Stimulated activated CD8-positive, alpha-beta memory T cell treated with anti-CD3 and anti-CD28 coated beads, Interleukin-15, amount 100 ng/mL, for 4 hours (primary cell): ENCODE results near the gene CARS1.

Source experiments
- DNase-seq, 2 donors: peaks; one replicate each; pipeline ENCODE4 v3.0.0-alpha.2; 2020; ENCODE audit warnings: low read depth in 2 of 2

CARS1 gene

DNA sequence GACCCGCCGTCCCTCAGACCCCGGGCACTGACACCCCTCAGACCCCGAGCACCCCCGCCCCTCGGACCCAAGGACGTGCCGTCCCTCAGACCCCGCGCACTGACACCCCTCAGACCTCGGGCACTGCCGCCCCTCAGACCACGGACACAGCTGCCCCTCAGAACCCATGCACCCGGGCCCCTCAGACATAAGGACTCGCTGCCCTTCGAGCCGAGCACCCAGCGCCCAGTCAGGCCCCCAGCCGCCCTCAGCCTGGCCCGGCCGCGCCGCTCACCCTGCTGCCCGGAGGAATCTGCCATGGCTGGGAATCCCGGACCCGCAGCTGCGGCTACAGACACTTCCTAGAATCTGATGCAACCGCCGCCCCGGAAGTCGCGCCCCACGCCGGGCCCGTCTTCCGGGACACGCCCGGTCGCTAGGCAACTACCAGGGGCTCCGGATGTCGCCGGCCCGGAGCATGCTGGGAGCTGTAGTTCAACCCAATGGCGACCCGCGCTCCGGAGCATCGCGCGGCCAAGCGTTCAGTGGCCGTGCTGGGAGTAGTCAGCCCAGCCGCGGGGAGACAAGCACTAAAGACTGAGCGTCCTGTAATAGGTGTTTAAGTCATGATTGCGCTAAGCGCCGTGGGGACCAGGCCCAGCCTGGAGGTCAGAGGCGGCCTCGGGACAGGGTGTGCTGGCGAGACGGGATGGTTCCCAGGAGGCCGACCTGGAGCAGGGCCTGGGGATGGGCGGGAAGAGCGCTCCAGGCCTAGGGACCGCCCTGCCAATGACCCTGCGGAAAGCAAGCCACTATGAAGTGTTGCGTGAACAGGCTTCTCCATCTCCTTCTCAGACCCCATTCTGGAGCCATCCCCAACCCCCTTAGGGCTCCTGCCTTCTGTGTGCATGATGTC is at the start of gene CARS1:
Gene CARS1 (minus strand): TSS at position 355 of the 895 bp plus-strand sequence. CDS start 56 bp downstream, at position 299.
- peak; percentile 85 to 87 for DNase-seq

DNA sequence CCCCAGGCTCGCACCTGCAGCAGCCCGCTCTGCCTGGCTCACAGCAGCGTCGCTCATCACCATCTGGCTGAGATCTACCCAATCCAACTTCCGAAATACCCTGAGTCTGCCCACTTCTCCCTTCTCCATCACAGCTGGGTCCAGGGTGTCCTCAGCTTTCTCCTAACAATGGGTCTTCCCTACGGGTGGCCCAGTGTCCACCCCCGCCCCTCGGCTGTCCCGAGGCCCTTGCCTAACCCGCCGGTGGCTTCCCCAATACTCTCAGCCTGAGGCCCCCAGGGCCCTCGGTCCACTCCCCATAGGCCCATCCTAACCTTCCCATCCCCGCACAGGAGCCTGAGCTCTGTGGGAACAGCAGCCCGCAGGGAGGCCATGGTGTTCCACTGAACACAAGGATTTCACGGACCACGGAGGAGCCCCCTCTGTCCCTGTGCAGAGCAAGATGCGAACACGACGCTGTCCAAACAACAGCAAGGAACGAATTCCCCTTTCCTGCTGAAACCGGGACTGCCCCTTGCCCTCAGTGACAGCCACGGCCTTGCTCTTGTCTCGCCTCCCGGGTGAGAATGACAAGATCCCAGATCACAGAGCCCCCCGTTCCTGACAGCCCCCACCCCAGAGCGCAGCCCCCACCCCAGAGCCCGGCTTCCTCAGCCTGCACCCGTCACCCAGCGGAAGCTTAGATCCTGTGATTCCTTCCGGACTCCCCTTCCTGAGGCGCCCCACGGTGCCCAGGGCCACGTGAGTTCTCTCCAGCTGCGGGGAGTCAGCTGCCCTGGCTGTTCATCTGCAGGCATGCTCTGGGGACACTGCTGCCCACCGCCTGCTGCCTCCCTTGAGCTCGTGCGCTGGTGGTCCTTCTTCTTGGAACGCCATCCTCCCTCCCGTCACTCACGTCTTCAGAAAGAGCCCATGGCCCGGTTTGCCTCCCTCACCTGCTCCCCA is 48.8 kb upstream of the CARS1 start:
- DNase-seq = no peak

DNA sequence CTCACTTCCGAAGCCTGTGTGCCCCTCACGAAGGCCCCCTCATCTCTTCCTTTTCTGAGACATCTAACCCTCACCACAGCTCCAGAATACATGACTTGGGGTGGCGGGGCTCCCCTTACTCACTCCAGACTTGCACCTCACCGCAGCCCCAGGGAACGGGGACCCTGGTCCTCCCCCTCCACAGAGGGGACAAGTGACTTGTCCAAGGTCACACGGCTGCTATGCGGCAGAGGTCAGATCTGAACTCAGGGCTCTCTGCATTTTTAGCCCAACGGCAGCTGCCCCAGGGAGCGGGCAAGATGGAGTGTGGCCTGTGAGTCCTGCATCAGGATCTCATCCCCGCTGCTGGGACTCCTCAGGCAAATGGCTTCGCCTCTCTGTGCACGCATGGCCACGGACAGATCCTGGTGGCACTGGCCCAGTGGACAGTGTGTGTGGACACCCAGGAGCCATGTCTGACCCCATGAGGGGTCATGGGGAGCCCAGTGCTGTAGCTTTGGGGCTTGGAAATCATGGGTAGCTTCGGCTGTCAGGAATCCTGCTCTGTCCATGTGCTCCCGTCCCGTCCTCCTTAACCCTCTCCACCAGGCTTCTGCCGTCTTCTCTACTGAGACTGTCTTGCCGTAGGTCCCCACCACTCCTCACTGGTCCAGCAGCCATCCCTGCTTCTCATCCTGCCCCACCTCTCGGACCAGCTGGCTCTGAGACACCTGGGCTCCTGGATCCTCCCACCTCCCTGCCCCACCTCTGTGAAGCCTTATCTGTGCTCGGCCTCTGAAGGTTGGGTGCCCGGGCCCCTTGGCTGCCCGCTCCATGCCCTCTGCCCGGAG is 48.0 kb upstream of the CARS1 start:
- no peak for DNase-seq

DNA sequence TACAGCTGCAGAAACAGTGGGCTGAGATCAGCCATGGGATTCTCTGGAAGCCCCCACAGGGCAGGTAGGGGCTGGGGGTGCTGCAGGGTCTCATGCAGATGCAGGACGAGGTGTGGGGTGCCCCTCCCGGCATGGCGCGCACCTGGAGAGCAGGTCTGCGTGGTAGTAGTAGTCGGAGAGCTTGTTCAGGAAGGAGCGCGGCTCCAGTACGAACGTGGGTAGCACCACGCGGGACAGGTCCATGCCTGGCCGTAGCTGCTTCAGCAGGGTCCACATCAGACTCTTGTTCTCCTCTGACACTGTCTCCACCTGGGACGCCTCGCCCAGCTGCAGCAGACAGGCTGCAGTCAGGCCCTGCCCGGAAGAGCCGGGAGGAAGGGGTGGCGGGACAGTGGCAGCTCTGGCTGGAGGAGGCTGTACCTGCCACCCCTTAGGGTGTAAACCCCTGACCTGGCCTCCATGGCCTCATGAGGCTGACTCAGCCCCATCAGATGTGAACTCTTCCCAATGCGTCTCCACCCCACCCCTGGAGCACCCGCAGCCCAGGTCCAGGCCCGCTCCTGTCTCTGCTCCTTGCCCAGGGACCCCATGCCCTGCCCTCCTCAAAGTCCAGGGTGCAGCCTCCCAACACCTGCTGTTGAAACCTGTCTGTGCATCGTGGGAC is 47.0 kb upstream of the CARS1 start:
- DNase-seq = no peak

DNA sequence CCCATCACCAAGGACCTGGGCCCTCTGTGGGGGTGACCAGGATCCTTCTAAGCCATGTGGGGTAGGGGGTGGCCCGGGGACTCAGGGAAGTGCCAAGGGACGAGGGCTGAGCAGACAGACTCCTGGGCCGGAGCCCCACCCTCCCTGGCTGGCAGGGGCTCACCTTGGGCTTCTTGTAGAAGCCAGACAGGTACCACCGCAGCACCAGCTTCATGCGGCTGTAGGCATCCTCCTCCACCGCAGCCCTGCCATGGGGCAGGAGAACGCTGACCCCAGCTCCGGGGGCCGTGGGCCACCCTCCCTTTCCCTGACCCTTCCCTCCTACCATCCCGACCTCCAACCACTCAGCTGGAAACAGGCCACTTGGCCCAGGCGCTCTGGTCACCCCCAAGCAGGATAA is 45.9 kb upstream of the CARS1 start:
- DNase-seq = no peak

DNA sequence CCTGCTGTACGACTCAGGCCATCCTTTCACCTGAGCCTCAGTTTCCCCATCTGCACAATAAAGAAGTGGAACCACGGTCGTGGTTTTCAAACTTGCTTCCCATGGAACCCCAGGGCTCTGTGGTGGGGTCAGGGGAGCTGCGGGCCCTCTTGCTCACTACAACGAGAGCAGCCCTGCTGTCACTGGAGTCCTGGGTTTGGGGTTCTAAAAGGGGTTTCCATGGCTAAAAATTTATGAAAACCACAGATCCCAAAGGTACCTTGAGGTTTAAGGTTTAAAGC is 45.4 kb upstream of the CARS1 start:
- DNase-seq = no peak

DNA sequence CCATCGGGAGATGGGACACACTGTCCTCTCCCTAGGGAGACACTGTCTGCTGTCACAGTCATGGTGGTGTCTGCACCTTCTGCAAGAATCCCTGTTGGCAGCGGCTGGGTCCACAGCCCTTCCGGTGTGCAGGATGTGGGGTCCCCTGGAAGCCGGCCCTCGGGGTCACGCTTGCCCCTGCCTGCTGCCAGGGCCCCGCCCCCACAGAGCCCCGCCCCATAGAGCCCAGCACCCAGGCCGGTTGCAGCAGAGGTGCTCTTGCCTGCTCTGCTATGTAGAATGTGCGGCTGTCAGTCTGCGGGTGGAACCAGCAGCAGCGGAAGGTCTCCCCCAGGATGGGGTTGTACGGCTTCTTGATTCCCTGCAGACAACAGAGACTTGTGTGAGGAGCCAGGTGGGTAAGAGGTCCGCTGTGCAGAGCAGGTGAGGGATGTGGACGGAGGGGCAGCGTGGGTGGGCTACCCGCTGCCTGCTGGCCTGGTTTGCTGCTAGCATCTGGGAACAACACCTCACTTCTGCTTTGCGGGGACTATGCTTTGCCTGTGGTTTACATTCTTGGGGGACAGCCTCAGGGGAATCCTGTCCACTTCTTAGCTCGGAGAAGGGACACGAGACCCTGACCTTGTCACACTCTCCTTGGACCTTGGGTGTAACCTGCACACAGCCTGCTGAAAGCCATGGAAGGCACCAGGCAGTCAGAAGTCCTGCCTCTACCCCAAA is 44.9 kb upstream of the CARS1 start:
- DNase-seq = no peak

DNA sequence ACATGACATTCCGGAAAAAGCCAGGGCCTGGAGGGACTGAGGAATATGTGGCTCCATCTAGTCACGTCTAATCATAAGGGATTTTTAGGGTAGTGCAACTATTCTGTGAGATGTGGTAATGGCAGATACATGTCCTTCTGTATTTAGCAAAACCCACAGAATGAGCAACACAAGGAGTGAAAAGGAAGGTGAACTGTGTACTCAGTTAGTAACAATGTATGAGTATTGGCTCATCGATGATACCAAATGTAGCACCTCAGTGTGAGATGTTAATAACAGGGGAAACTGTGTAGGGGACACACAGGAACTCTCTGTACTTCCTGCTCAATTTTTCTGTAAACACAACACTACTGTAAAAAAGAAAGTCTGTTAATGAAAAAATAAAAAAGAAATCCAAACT is 42.0 kb upstream of the CARS1 start:
- no peak for DNase-seq

DNA sequence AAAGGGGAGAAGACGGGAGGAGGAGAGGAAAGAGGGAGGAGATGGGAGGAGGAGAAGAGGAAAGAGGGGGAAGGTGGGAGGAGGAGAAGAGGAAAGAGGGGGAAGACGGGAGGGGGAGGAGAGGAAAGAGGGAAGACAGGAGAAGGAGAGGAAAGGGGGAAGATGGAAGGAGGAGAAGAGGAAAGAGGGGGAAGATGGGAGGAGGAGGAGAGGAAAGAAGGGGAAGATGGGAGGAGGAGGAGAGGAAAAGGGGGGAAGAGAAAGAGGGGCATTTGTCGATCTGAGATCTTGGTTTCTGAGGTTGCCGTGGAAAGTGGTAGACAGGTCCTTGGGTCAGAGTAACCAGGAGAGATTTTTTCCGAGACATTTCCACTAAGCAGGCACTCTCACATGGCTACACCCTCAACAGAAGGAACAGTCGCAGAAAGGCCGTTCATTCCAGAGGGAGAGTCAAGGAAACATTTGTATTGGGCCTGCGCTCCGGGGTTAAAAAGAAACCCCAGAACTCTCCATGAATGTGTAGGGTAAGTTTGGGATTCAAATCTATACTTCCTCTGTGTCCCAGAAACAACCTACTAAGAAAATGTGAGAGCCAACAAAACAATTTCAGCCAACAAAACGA is 39.8 kb upstream of the CARS1 start:
- DNase-seq = no peak

DNA sequence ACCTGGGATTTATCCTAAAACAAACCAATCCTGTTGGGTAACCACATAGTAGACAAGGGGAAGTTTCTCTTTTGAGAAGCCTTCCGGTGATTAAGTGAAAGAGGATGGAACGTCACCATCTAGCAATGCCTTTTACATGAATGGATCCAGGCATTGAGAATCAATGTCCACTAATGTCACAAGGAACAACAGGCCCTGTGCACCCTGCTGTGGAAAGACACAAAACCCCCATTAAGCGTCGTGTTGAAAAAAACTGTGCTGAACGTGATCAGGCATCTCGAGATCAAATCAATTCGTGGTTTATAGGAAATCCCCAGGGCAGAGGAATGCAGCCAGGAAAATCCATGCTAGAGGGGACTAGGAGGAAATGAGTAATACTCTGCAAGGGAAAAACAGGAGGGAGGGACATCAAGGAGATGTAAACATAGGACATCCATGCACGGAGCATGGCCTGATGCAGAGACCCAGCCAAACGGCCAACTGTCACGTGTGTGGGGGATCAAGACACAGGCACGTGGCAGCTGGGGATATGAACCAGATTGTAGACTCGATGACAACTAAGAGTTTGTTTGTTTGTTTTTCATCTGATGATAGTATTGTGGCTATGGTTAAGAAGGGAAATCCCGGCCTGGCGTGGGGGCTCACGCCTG is 38.6 kb upstream of the CARS1 start:
- DNase-seq = no peak

DNA sequence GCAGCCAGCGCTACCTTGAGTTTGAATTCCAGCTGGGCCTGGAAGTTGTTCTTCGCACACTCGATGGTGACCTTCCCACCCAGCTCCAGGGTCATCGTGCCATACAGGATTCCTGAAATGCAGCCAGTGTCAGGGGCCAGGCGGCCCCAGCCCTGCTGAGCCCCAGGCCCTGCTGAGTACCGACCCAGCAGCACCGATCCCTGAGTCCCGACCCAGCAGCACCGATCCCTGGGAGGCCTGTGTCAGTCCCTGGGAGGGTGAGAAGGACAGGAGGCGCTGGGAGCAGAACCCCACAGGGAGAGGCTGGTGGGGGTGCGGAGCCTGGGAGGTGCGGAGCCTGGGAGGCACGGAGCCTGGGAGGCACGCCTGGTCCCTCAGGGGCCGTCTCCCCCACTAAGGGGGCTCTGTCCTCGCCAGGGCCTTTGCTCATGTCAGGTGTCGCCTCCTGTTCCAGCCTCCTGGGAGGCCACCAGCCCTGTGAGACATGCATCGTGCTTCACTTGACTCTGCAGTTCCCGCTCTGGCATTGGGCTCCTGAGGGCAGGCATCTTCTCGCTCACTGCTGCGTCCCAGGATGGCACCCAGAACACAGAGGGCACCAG is 37.1 kb upstream of the CARS1 start:
- DNase-seq = no peak

DNA sequence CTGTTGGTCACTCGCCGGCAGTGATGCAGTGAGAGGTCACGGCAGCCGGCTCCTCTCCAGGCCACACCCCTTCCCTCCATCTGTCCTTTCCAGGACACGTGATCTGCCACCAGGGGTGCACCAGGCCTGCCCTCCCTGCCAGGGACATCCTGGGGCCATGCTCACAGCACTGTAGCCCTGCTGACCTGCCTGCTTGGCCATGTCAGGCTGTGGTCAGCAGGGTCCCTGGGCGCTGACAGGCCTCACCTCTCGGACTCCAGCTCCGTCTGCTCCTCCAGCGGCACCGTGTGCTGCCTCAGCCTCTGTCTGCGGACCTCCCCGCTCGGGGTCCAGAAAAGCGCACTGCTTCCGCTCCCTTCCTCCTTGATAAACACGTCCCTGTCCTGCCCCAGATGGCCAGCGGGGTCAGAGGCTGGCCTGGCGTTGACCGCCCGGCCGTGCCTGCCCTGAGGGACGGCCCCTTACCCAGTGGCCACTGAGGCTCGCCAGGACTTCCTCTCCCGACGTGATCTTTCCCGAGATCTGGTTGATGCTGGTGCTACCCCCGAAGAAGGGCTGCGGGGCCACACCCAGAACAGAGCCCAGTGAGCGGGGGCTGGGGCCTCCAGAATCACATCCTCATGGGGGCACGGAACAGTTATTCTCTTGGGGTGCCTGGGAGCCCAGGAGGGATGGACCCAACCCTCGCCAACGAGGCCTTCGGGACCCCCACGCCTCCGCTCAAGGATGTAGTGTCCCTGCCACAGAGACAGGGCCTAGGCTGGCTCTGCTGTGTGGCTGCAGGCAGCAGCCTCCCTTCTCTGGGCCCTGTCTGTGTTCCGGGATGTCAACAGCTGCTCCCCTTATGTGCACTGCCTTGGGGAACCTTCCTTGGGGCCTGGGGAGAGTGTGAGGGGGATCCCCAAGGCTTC is 36.3 kb upstream of the CARS1 start:
- no peak for DNase-seq

DNA sequence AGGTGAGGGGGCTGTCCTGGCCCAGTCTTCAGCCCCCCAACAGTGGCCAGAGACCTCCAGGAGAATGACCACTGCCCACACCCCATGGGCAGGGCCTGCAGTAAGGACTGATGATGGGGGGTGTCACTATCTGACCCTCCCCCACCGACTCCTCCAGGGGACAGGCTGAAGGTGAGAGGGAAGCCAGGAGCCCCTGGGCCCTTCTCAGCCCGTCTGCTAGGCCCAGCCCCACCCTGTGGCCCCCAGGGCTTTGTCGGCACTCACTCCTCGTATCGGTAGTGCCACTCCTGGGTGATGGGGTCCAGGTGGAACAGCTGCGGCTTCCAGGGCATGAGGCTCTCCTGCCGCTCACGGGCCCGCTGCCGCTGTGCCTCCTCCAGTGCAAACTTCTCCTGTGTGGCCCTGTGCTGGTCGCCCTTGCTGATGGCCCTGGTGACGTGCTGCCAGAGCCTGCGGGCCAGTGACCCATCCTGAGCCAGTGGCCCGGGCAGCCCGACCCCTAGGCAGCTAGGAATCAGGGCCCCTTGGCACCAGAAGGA is 35.4 kb upstream of the CARS1 start:
- no peak for DNase-seq

DNA sequence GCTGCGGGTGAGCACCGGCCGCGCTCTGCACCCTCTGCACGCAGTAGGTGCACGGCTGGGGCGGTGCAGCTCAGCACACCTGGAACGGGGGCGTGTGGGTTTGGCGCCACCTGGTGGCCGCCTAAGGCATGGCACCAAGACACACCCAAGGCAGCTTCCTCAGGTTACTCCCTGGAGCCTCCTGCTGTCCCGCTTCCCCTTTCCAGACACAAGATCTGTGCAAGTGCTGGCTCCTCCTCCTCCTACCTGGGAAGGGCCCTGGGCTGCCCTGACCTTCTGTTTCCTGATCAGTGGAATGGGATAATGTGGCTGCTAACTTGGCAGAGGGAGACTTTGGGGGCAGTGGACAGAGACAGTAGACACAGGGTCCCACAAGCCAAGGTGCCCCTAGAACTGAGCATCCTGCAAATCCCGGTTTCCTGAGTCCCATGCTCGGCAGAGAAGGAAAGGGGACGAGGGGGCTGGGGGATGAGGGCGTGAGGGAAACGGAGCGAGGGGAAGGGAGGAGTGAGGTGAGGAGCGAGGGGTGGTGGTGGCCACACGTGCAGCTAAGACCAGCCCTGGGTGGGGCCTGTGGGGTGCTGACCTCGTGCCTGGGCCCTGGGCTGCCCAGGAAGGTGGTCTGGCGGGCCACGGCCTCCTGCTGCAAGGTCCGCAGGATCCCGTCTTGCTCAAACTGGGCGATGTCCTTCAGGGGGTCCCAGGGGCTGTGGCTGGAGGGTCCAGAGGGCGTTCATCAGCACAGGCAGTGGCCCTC is 34.8 kb upstream of the CARS1 start:
- peak; percentile 17 to 28 for DNase-seq

DNA sequence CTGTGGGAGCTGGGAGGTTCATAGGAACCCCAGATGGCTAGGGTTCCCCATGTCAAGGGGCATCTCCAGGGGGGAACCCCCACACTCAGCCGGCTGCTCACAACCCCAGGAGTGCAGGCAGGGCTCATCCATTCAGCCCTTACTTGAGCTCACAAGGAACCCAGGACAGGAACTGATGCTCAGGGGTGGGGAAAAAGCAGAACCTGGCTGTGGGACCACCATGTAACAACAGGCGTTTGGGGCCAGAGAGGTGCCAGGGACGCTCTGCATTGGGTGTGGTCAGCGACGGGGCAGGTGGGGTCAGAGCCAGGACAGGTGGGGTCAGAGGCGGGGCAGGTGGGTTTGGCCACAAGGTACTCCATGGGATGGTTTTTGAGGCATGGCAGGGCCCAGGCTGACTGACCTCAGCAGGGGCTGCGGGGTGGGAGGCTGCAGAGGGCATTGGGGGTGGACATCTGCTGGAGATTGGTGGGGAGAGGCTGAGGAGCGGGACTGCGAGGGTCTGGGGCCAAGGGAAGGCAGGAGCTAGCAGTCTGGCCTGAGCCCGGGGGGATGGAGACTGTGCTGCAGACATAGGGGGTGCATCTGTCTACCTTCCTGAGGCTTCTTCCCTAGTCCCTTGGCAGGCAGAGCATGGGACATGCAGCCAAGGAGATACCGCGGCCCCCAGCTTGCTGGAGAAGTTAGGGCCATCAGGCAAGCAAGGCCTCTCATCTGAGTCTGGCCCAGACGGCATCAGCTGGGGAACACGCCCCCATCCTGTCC is 34.0 kb upstream of the CARS1 start:
- DNase-seq = no peak

DNA sequence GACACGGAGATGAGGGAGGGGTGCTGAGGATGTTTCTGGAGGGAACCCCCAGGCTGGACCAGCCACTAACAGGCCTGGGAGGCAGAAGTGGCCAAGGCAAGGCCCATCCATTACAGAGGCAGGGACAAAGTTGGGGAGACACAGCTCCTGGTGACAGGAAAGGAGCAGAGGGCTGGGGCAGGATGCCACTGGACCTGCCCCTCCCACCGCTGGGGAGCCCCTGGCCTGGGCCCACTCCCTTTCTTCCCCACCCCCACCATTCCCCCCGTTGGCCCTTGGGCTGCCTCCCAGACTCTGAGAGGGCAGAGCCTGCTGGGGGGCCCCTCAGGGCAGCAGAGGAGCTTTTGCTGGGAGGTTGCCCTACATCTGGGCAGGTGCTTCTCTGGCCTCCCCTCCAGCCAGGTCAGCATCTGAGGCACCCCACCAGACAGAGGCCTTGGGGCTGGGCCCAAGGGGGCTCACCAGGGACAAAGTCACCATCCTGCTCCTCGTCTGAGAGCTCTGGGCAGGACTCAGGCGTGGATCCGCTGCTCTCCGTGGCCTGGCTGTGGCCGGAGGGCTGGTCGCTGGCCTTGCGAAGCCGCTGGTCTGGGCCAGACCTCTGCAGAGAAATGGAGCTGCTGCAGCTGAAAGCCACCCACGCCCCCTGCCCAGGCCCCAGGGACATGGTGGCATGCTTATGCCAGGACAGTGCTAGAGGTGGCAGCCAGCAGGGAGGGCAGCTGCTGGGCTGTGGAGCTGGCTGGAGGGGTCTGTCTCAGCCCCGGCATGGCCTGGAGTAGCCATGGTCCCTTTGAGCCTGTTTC is 33.1 kb upstream of the CARS1 start:
- no peak for DNase-seq
